Stomach (tissue), 4 donors: ENCODE results near the gene STOML2.

ENCODE experiments used
- EP300 ChIP-seq: sonication (generic); formaldehyde crosslinking; IDR thresholded peaks from one replicate; pipeline ENCODE4 v1.6.1; 2017; ENCODE audit warnings: antibody characterized with exemption
- POLR2AphosphoS5 ChIP-seq, 3 donors: sonication (generic); formaldehyde crosslinking; IDR thresholded peaks; one replicate each; pipeline ENCODE4 v1.6.1; 2016; ENCODE audit warnings: antibody characterized with exemption in 3 of 3
- TF ChIP-seq, protein P1 (sequence below), 7 experiments: fragments of 450-650 bp in 4 of 7; fragments of 200-600 bp in 3 of 7; sonication (generic) in 3 of 7; IDR thresholded peaks; one replicate each; pipeline ENCODE4 v1.5.1; 2016 to 2019; ENCODE audit warnings: antibody characterized with exemption in 7 of 7, control low read depth in 2 of 7, mild to moderate bottlenecking in 1 of 7

DNA sequence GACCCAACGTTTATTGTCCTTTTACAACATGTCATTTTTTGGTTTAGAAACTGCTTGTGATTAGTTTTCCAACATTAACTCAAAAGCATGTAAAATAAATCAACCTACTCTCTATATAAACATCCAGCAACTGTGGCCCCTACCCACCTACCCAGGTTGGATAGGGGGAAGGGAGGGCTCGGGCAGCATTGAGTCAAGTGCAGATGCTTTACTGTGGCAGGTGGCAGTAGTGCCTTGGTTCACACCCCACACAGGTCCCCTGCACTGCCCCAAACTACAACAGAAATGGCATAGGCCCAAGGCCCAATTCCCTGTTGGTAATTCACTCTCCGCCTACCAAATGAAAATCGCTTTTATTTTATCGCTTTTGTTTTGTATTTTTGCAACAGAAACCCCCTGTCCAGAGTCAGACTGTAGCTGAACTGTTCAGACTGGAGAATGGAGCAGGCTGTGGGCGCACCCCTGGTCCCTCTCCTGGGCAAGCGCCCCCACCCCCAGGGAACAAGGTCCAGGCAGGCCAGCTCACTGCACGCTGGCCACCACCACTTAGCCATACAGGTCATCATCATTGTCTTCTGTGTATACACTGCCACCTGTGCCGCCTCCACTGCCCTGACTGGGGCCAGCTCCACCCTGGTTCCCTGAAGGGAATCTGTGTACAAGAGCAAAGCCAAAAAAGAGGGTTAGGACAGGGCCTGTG lies 46.2 kb downstream of the STOML2 start:
- TF ChIP-seq, protein P1, sequence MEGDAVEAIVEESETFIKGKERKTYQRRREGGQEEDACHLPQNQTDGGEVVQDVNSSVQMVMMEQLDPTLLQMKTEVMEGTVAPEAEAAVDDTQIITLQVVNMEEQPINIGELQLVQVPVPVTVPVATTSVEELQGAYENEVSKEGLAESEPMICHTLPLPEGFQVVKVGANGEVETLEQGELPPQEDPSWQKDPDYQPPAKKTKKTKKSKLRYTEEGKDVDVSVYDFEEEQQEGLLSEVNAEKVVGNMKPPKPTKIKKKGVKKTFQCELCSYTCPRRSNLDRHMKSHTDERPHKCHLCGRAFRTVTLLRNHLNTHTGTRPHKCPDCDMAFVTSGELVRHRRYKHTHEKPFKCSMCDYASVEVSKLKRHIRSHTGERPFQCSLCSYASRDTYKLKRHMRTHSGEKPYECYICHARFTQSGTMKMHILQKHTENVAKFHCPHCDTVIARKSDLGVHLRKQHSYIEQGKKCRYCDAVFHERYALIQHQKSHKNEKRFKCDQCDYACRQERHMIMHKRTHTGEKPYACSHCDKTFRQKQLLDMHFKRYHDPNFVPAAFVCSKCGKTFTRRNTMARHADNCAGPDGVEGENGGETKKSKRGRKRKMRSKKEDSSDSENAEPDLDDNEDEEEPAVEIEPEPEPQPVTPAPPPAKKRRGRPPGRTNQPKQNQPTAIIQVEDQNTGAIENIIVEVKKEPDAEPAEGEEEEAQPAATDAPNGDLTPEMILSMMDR (IDR thresholded peaks at IDR 0.05): no peak
- no peak for TF ChIP-seq EP300
- TF ChIP-seq POLR2AphosphoS5 (IDR thresholded peaks at IDR 0.05): no peak
